GM18867 (cell line): ENCODE data around the gene STX16.
A peak's percentile ranks its signal among the peaks of the same experiment; 100 is the strongest.

Experiments
- ATAC-seq: cut with Tn5 transposase; IDR thresholded peaks from one replicate; pipeline ENCODE4 v1.9.1; 2021; ENCODE audit warnings: mild to moderate bottlenecking, moderate library complexity; ENCODE audit not compliant: unreplicated experiment

The STX16 gene

GRCh38 chr20:58650776-58651558 lies at the start of gene STX16:
Gene STX16, plus strand, starts transcription at chr20:58651283. Its CDS starts 724 bp downstream, at chr20:58652007.
- ATAC-seq: peak; percentile 66

GRCh38 chr20:58602124-58602523 lies 49.0 kb upstream of the STX16 start:
- ATAC-seq: no peak

GRCh38 chr20:58603721-58604120 lies 47.4 kb upstream of the STX16 start:
- ATAC-seq: no peak

GRCh38 chr20:58604128-58604881 lies 46.8 kb upstream of the STX16 start:
- no peak for ATAC-seq

GRCh38 chr20:58605292-58606065 lies 45.6 kb upstream of the STX16 start:
- ATAC-seq: no peak

- no peak for ATAC-seq
Measured at GRCh38 chr20:58606184-58606583, 44.9 kb upstream of the STX16 start.

- ATAC-seq: no peak
Measured at GRCh38 chr20:58608096-58608840, 42.8 kb upstream of the STX16 start.

- no peak for ATAC-seq
Measured at GRCh38 chr20:58609026-58609425, 42.1 kb upstream of the STX16 start.

- no peak for ATAC-seq
Measured at GRCh38 chr20:58610071-58610800, 40.8 kb upstream of the STX16 start.

GRCh38 chr20:58610811-58611210 lies 40.3 kb upstream of the STX16 start:
- no peak for ATAC-seq

GRCh38 chr20:58611236-58612030 lies 39.6 kb upstream of the STX16 start:
- no peak for ATAC-seq

- ATAC-seq: no peak
Measured at GRCh38 chr20:58612121-58612691, 38.9 kb upstream of the STX16 start.

GRCh38 chr20:58613061-58613854 lies 37.8 kb upstream of the STX16 start:
- no peak for ATAC-seq

GRCh38 chr20:58614366-58614765 lies 36.7 kb upstream of the STX16 start:
- ATAC-seq: no peak

- ATAC-seq: no peak
Measured at GRCh38 chr20:58614984-58615760, 35.9 kb upstream of the STX16 start.

GRCh38 chr20:58616411-58616810 lies 34.7 kb upstream of the STX16 start:
- ATAC-seq: no peak

GRCh38 chr20:58617158-58617557 lies 33.9 kb upstream of the STX16 start:
- no peak for ATAC-seq
